AG20443 (cell line): ENCODE measurements around the gene TPSD1.
A peak's percentile ranks its signal among the peaks of the same experiment; 100 is the strongest.

Experiments used
- DNase-seq: peaks from one replicate; pipeline ENCODE4 v3.0.0; 2012; ENCODE audit warnings: low spot score, mixed read lengths

The TPSD1 gene

DNA sequence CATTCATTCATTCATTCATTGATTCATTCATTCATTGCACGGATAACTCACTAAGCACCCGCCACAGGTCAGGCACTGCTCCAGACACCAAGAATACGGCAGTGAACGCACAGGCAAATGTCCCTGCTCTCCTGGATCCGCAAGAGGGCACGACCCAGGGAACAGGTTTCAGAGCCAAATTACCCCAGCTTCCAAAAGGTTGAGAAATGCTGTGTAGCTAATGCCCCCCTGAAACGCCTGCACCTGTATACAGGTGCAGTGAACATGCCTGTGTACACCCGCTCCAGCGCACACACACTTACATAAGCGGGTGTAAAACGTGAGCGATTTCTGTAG is 44.0 kb downstream of the TPSD1 start:
- DNase-seq, result no peak

- DNase-seq, result peak; percentile 91
Measured at GRCh38 chr16:1300664-1301476, 45.0 kb downstream of the TPSD1 start.

- no peak for DNase-seq
Measured at GRCh38 chr16:1301562-1301961, 45.7 kb downstream of the TPSD1 start.

- no peak for DNase-seq
Measured at GRCh38 chr16:1305823-1306222, 50.0 kb downstream of the TPSD1 start.

GRCh38 chr16:1306334-1306733 is 50.5 kb downstream of the TPSD1 start:
- DNase-seq, result no peak

- no peak for DNase-seq
Measured at GRCh38 chr16:1308036-1308976, 52.4 kb downstream of the TPSD1 start.
